VCaP (cell line): ENCODE data around the gene SOX10.

Experiments
- H3K27ac ChIP-seq: fragments of 450-650 bp; 2 replicates; pipeline ENCODE4 v1.5.1; 2017
- TF ChIP-seq, protein P1 (sequence below): fragments of 450-650 bp; conservative IDR thresholded peaks from 2 replicates; pipeline ENCODE4 v1.5.1; 2017; ENCODE audit warnings: mild to moderate bottlenecking, moderate library complexity

Gene SOX10

DNA sequence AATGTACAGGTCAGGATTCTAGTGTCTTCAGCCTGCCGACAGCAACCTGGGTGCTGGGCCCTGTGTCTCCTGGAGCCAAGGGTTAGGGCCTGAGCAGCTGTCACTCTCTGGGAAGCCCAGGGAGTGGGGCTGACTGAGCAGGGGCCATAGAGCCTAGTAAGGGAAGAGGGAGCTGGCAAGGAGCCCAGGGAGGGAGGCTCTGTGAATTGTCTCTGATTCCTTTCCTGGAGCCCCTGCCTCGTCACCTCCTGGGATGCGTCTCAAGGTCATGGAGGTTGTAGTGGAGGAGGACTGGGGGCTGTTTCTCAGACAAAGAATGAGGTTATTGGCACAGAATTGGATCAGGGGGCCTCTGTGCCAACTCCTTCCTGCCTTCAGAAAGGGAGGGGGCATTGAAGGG is 11.8 kb downstream of the SOX10 start:
- no peak overlapping the region for H3K27ac ChIP-seq
- TF ChIP-seq, protein P1, sequence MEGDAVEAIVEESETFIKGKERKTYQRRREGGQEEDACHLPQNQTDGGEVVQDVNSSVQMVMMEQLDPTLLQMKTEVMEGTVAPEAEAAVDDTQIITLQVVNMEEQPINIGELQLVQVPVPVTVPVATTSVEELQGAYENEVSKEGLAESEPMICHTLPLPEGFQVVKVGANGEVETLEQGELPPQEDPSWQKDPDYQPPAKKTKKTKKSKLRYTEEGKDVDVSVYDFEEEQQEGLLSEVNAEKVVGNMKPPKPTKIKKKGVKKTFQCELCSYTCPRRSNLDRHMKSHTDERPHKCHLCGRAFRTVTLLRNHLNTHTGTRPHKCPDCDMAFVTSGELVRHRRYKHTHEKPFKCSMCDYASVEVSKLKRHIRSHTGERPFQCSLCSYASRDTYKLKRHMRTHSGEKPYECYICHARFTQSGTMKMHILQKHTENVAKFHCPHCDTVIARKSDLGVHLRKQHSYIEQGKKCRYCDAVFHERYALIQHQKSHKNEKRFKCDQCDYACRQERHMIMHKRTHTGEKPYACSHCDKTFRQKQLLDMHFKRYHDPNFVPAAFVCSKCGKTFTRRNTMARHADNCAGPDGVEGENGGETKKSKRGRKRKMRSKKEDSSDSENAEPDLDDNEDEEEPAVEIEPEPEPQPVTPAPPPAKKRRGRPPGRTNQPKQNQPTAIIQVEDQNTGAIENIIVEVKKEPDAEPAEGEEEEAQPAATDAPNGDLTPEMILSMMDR: no peak

GRCh38 chr22:37971475-37972434 is 12.6 kb downstream of the SOX10 start:
- TF ChIP-seq, protein P1: no peak
- no peak overlapping the region for H3K27ac ChIP-seq

DNA sequence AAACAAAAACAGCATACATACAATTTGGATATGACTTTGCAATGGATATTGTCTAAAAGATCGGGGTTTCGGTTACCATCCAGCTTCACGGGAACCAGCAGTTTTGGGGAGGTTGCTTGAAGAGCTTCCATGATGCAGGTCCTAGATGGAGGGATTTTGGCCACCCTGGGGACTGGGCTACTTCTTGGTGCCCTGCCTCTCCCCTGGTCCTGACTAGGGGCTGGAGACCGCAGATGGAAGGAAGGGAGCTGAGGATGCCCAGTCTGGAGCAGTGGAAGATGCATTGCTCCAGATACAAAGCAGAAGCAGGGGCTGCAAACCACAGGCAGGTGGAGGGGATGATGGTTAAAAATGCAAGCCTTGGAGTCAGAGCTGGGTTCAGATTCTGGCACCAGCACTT is 13.5 kb downstream of the SOX10 start:
- TF ChIP-seq, protein P1: no peak
- H3K27ac ChIP-seq: no peak overlapping the region

DNA sequence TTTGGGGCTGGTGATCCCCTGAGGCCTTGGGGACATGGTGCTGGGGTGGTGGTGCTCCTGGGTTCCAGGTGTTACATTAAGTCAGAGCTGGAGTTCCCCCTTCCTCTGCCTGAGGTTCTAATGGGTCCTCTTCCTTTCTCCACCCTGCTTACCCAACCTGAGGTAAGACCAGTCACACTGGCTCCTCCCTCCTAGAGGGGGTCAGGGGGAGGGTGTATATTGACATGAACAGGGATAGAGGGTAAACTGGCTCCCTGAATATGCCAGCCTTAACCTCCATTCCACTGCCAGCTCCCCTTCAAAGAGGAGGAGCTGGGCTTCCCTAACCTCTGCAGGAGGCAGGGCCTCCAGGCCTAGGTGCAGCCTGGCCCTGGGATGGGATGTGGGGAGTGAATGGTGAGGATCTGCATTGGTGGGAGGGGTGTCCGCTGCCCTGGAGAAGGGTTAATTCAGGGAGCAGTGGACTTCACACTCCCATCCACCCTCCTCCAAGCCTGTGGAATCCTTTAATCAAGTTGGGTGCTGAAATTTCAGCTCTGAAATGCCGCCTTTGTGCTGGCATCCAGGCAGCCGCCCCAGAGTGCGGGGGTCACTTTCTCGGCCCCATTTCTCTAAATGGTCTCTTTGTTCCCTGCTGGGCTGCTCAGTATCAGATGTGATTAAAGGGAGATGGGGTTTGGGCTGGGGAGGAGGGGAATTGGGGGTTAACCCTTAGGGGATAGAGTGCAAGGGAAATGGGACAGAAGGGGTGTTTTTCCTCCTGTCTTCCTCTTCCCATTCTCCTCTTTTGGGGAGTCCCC is 15.7 kb downstream of the SOX10 start:
- TF ChIP-seq, protein P1: no peak
- no peak overlapping the region for H3K27ac ChIP-seq

DNA sequence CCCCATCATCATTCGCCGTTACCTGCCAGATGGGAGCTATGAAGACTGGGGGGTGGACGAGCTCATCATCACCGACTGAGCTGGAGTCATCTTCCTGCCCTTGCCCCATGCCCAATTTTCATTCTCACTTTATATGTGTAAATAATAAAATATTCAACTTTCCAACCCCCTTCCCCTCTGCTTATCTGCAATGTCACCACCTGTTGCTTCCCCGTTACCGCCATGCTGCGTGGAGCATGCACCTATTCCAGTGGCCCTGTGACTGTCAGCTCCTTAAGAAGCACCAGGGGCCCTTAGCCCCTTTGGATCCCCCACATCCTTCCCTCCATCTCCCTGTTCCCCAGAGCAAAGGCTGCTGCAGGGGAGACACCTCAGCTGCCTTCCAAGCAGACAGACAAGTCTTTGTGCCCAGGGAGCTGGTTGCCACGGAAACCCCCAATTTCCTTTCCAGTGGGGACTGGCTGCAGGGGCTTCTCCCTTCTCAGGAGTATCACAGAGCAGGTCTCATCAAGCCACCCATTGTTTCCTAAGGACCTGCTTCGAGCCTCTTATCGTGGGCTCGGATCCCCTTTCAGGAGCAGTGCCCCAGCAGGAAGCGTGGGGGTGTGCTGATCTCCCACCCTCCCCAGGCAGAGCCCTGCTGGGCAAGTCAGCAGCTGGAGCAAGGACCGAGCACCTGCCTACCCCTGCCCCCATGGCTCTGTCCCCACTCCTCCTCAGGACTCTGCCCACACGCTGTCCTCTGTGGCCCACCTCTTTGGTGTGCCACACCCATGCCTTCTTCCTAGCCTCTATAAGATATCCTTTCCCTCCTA is 16.5 kb downstream of the SOX10 start:
- TF ChIP-seq, protein P1: no peak
- H3K27ac ChIP-seq: no peak overlapping the region

DNA sequence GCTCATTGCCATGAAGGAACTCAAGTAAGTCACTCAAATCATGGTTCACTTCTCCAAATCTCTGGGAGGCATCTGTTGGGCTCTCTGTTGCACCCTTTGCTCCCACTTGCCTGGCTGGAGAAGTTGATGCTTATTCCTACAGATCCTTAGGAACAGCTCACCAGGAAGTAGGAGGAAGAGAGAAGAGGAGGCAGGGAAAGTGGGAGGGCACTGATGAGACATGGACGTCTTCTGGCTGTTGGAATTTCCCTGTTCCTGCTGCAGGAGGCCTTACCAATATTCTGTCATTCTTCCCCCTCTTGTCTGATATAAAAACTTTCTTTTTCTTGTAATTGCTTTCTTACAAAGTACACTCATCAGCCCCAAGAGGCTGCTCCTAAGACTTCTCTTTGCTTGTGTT is 17.2 kb downstream of the SOX10 start:
- TF ChIP-seq, protein P1: no peak
- H3K27ac ChIP-seq: no peak overlapping the region
